MM.1S (cell line): ENCODE measurements around the gene MYO9B.
"Not testable (repeated sequence)": the region's sequence is repeated elsewhere in the genome, so short reads cannot be mapped to it uniquely, and the experiment has no call there.

Source experiments
- DNase-seq: peaks from one replicate; pipeline ENCODE4 v3.0.0-alpha.2; 2015
- H2AFZ ChIP-seq: fragments of 300-600 bp; sonication (generic); 2 replicates; pipeline ENCODE4 v1.6.0; 2016; ENCODE audit warnings: antibody characterized with exemption, low read length
- H3F3A ChIP-seq: fragments of 300-600 bp; sonication (generic); 2 replicates; pipeline ENCODE4 v1.6.1; 2016; ENCODE audit warnings: mild to moderate bottlenecking, antibody characterized with exemption, low read length, moderate library complexity, mixed read lengths; ENCODE audit not compliant: insufficient read depth
- H3K27ac ChIP-seq: fragments of 300-600 bp; sonication (generic); 2 replicates; pipeline ENCODE4 v1.5.1; 2016; ENCODE audit warnings: mild to moderate bottlenecking, low read length
- H3K27me3 ChIP-seq: fragments of 300-600 bp; sonication (generic); replicated peaks from 2 replicates; pipeline ENCODE4 v1.6.0; 2016; ENCODE audit warnings: low read length; ENCODE audit not compliant: insufficient read depth
- H3K36me3 ChIP-seq: fragments of 300-600 bp; sonication (generic); replicated peaks from 2 replicates; pipeline ENCODE4 v1.6.1; 2016; ENCODE audit warnings: mild to moderate bottlenecking, low read length, mixed read lengths; ENCODE audit not compliant: insufficient read depth
- H3K4me1 ChIP-seq: fragments of 300-600 bp; sonication (generic); 2 replicates; pipeline ENCODE4 v1.6.1; 2016; ENCODE audit warnings: low read length, mixed read lengths
- H3K4me2 ChIP-seq: fragments of 300-600 bp; sonication (generic); 2 replicates; pipeline ENCODE4 v1.6.0; 2016; ENCODE audit warnings: low read depth, low read length
- H3K4me3 ChIP-seq: fragments of 300-600 bp; sonication (generic); 2 replicates; pipeline ENCODE4 v1.5.1; 2016; ENCODE audit warnings: low read length, mixed read lengths
- H3K79me2 ChIP-seq: fragments of 300-600 bp; sonication (generic); 2 replicates; pipeline ENCODE4 v1.6.1; 2016; ENCODE audit warnings: mixed run types, low read length, mixed read lengths
- H3K9ac ChIP-seq: fragments of 300-600 bp; sonication (generic); 2 replicates; pipeline ENCODE4 v1.6.1; 2016; ENCODE audit warnings: low read length, mixed read lengths
- H3K9me2 ChIP-seq: fragments of 300-600 bp; sonication (generic); replicated peaks from 2 replicates; pipeline ENCODE4 v1.6.1; 2016; ENCODE audit warnings: mild to moderate bottlenecking, low read length, mixed read lengths; ENCODE audit not compliant: insufficient read depth
- H3K9me3 ChIP-seq: fragments of 300-600 bp; sonication (generic); replicated peaks from 2 replicates; pipeline ENCODE4 v1.6.1; 2016; ENCODE audit warnings: mild to moderate bottlenecking, low read length, mixed read lengths; ENCODE audit not compliant: insufficient read depth
- H4K20me1 ChIP-seq: fragments of 300-600 bp; sonication (generic); 2 replicates; pipeline ENCODE4 v1.6.1; 2016; ENCODE audit warnings: mild to moderate bottlenecking, low read length, moderate library complexity, mixed read lengths; ENCODE audit not compliant: insufficient read depth
- EZH2 ChIP-seq: fragments of 300-600 bp; sonication (generic); optimal IDR thresholded peaks from 2 replicates; pipeline ENCODE3; 2017; ENCODE audit warnings: low read depth, mild to moderate bottlenecking, antibody characterized with exemption, low read length, mixed read lengths
- EZH2phosphoT487 ChIP-seq: fragments of 300-600 bp; sonication (generic); IDR thresholded peaks from 2 replicates; pipeline ENCODE4 v1.6.1; 2018; ENCODE audit warnings: antibody characterized with exemption, low read length
- TF ChIP-seq, protein P1 (sequence below): fragments of 300-600 bp; sonication (generic); IDR thresholded peaks from 2 replicates; pipeline ENCODE4 v1.5.1; 2016; ENCODE audit warnings: antibody characterized with exemption, low read length, mixed read lengths

The MYO9B gene

DNA sequence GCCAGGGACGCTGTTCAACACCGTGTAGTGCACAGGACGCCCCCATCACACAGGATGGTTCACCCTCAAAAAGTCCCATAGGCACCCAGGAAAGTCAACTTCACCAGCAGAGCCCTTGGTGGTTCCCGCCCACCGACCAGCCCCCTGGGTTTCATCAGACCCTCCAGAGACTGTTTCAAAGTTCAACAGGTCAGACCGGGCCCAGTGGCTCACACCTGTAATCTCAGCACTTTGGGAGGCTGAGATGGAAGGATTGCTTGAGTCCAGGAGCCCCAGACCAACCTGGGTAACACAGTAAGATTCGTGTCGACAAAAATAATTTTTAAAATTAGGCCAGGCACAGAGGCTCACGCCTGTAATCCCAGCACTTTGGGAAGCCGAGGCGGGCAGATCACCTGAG, 61.0 kb downstream of the MYO9B start:
- no peak overlapping the region for H3K4me3 ChIP-seq
- H3K9me2 ChIP-seq: no peaks in the 10 kb centered on the region
- H2AFZ ChIP-seq: no peak overlapping the region
- H3K9me3 ChIP-seq: no peaks in the 10 kb centered on the region
- no peak for TF ChIP-seq EZH2phosphoT487
- no peak for TF ChIP-seq EZH2
- TF ChIP-seq, protein P1, sequence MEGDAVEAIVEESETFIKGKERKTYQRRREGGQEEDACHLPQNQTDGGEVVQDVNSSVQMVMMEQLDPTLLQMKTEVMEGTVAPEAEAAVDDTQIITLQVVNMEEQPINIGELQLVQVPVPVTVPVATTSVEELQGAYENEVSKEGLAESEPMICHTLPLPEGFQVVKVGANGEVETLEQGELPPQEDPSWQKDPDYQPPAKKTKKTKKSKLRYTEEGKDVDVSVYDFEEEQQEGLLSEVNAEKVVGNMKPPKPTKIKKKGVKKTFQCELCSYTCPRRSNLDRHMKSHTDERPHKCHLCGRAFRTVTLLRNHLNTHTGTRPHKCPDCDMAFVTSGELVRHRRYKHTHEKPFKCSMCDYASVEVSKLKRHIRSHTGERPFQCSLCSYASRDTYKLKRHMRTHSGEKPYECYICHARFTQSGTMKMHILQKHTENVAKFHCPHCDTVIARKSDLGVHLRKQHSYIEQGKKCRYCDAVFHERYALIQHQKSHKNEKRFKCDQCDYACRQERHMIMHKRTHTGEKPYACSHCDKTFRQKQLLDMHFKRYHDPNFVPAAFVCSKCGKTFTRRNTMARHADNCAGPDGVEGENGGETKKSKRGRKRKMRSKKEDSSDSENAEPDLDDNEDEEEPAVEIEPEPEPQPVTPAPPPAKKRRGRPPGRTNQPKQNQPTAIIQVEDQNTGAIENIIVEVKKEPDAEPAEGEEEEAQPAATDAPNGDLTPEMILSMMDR: no peak
- no peak overlapping the region for H3K4me2 ChIP-seq
- H3K36me3 ChIP-seq: no peaks in the 10 kb centered on the region
- DNase-seq: no peak
- H3F3A ChIP-seq: no peaks in the 10 kb centered on the region
- H3K27me3 ChIP-seq: no peaks in the 10 kb centered on the region
- H3K79me2 ChIP-seq: no peaks in the 10 kb centered on the region
- H3K9ac ChIP-seq: no peak overlapping the region
- H3K27ac ChIP-seq: no peak overlapping the region
- 0 out of 2 replicates have a peak, but pooled peaks cover 3% of the 10 kb centered on the region for H3K4me1 ChIP-seq
- H4K20me1 ChIP-seq: no peaks in the 10 kb centered on the region

DNA sequence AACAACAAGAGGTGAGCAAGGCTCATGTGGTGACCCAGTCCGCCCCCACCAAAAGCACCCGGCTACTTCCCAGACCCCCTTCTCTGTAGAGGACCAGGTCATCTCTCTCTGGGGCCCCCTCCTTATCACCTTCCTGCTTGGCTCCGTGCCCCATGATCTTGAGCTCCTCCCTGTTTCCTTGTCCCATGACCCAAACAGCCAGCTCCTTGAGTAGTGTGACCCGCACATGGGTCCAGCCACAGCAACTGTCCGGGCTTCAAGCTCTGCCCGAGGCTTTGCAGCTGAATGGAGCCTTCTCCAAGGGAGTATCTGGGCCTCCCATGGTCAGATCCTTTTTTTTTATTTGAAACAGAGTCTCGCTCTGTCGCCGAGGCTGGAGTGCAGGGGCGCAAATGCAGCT, 61.8 kb downstream of the MYO9B start:
- Histone ChIP-seq H3K27ac (no peak overlapping the region), H2AFZ (no peak overlapping the region), H3K9ac (no peak overlapping the region), H3K9me2 (no peaks in the 10 kb centered on the region), H3K79me2 (no peaks in the 10 kb centered on the region), H3K36me3 (no peaks in the 10 kb centered on the region), H3K4me2 (no peak overlapping the region), H3F3A (no peaks in the 10 kb centered on the region), H3K4me1 (0 out of 2 replicates have a peak, but pooled peaks cover 3% of the 10 kb centered on the region), H4K20me1 (no peaks in the 10 kb centered on the region), H3K27me3 (no peaks in the 10 kb centered on the region), H3K9me3 (no peaks in the 10 kb centered on the region), H3K4me3 (no peak overlapping the region)
- TF ChIP-seq EZH2phosphoT487 (no peak), EZH2 (no peak)
- TF ChIP-seq, protein P1: no peak
- no peak for DNase-seq

DNA sequence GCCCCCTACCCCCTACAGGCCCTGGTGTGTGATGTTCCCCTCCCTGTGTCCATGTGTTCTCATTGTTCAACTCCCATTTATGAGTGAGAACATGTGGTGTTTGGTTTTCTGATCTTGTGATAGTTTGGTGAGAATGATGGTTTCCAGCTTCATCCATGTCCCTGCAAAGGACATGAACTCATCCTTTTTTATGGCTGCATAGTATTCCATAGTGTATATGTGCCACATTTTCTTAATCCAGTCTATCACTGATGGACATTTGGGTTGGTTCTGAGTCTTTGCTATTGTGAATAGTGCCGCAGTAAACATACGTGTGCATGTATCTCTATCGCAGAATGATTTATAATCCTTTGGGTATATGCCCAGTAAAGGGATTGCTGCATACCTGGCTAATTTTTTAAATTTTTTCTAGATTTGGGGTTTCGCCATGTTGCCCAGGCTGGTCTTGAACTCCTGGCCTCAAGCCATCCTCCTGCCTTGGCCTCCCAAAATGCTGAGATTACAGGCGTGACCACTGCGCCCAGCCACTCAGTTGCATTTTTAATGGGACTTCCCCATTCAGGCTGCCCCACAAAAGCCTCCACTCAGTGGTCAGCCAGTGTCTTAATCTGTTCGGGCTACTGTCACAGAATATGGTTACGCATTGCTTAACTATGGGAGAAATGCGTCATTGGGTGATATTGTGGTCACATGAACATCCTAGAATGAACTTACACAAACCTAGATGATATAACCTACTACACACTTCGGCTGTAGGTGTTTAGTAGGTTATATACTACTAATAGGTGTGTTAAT, 62.7 kb downstream of the MYO9B start:
- not testable (repeated sequence) for H4K20me1 ChIP-seq, DNase-seq, H3K4me3 ChIP-seq, H3K36me3 ChIP-seq, H3K27ac ChIP-seq, H3K9me3 ChIP-seq, H2AFZ ChIP-seq, H3K4me2 ChIP-seq, H3F3A ChIP-seq, H3K27me3 ChIP-seq, H3K9ac ChIP-seq, H3K4me1 ChIP-seq, H3K9me2 ChIP-seq, H3K79me2 ChIP-seq

DNA sequence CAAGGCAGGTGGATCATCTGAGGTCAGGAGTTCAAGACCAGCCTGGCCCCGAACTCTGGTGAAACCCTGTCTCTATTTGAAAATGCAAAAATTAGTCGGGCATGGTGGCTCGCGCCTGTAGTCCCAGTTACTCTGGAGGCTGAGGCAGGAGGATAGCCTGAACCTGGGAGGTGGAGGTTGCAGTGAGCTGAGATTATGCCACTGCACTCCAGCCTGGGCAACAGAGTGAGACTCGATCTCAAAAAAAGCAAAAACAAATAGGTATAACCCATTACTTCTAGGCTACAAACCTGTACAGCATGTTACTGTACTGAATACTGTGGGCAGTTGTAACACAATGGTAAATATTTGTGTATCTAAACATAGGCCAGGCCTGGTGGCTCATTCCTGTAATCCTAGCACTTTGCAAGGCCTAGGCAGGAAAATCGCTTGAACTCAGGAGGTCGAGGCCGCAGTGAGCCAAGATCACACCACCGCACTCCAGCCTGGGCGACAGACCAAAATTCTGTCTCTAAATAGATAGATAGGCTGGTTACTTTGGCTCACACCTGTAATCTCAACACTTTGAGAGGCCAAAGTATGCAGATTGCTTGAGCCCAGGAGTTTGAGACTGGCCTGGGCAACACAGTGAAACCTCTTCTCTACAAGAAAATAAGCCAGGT, 63.5 kb downstream of the MYO9B start:
- Histone ChIP-seq H3K9me3 (no peaks in the 10 kb centered on the region), H2AFZ (no peak overlapping the region), H3K79me2 (no peaks in the 10 kb centered on the region), H3K36me3 (no peaks in the 10 kb centered on the region), H3K9me2 (no peaks in the 10 kb centered on the region), H3K4me2 (no peak overlapping the region), H3K27me3 (no peaks in the 10 kb centered on the region), H3K4me1 (0 out of 2 replicates have a peak, but pooled peaks cover 3% of the 10 kb centered on the region), H4K20me1 (no peaks in the 10 kb centered on the region), H3F3A (no peaks in the 10 kb centered on the region), H3K27ac (no peak overlapping the region), H3K9ac (no peak overlapping the region), H3K4me3 (no peak overlapping the region)
- DNase-seq: no peak
- TF ChIP-seq EZH2phosphoT487 (no peak), EZH2 (no peak)
- TF ChIP-seq, protein P1: no peak

DNA sequence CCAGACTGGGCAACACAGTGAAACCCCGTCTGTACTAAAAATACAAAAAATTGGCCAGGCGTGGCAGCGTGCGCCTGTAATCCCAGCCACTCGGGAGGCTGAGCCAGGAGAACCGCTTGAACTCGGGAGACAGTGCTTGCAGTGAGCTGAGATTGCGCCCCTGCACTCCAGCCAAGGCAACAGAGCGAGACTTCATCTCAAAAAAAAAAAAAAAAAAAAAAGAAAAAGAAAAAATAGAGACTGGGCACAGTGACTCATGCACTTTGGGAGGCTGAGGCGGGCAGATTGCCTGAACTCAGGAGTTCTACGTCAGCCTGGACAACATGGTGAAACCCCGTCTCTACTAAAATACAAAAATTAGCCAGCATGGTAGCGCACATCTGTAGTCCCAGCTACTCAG, 69.2 kb downstream of the MYO9B start:
- H3K27me3 ChIP-seq, H3K4me3 ChIP-seq, H3K9me3 ChIP-seq, H4K20me1 ChIP-seq, H3K9me2 ChIP-seq, H3K4me2 ChIP-seq, DNase-seq, H3K27ac ChIP-seq, H3F3A ChIP-seq, H3K9ac ChIP-seq, H3K79me2 ChIP-seq, H2AFZ ChIP-seq, H3K36me3 ChIP-seq, H3K4me1 ChIP-seq: not testable (repeated sequence)
